HepG2 (cell line): Measurements from ENCODE around the gene PTPRD. TPM values are rescaled to one million over a fixed set of nuclear protein-coding genes. Genes with fewer than 3 reads are reported as not detected.
A peak's percentile ranks its signal among the peaks of the same experiment; 100 is the strongest.

Experiments used
- ATAC-seq: fragments of 200-7000 bp; cut with Tn5 transposase; 3 replicates; pipeline ENCODE4 v1.9.1; 2020; ENCODE audit warnings: mild to moderate bottlenecking, moderate library complexity
- BruUV-seq: library from RNA; stranded (reverse); fragments of 400-500 nt; replicated peaks from 2 replicates; lab custom pipeline; 2021; lab: Mats Ljungman, UMichigan
- CTCF ChIA-PET: fragments of 300-600 bp; formaldehyde crosslinking; extraction: SDS; loops from one replicate; lab custom pipeline; 2021; ENCODE audit warnings: low total read pairs, inconsistent platforms, low intra/inter-chr PET ratio; lab: Yijun Ruan, JAX
- POLR2A ChIA-PET: fragments of 350-600 bp; sonication (Branson Sonifier 250); formaldehyde crosslinking; loops from one replicate; lab custom pipeline; 2020; ENCODE audit warnings: antibody characterized with exemption, inconsistent platforms; lab: Yijun Ruan, JAX
- DNase-seq: peaks from one replicate; pipeline ENCODE4 v3.0.0-alpha.2; 2015; ENCODE audit warnings: low spot score
- FAIRE-seq: peaks from 3 replicates; lab custom pipeline; 2011; peaks lifted over from hg19 to GRCh38; lab: Jason Lieb, UNC
- H2AFZ ChIP-seq: one replicate; pipeline ENCODE4 v1.6.1; 2011; ENCODE audit warnings: low read length, inconsistent platforms
- H3K27ac ChIP-seq: fragments of 300-600 bp; 3 replicates; pipeline ENCODE4 v1.8.0; 2011; ENCODE audit warnings: mixed run types, mild to moderate bottlenecking, mixed read lengths, low read length, inconsistent platforms; ENCODE audit not compliant: insufficient read depth; ENCODE audit errors: extremely low read length
- H3K27me3 ChIP-seq, 2 experiments: fragments of 200-600 bp in 1 of 2; 2 replicates in 1 of 2; 3 replicates in 1 of 2; pipeline versions ENCODE4 v1.6.0 to v1.8.0; 2011; ENCODE audit warnings: low read length in 2 of 2, mild to moderate bottlenecking in 2 of 2, moderate library complexity in 2 of 2, inconsistent platforms in 1 of 2; ENCODE audit not compliant: insufficient read depth in 2 of 2, control insufficient read depth in 1 of 2
- H3K36me3 ChIP-seq, 2 experiments: fragments of 200-600 bp in 1 of 2; replicated peaks in 1 of 2; 2 replicates in 1 of 2; 3 replicates in 1 of 2; pipeline versions ENCODE4 v1.5.1 to v1.8.0; 2011; ENCODE audit warnings: low read length in 2 of 2, inconsistent platforms in 1 of 2; ENCODE audit not compliant: insufficient read depth in 2 of 2, control insufficient read depth in 1 of 2
- H3K4me1 ChIP-seq: 2 replicates; pipeline ENCODE4 v1.5.1; 2012; ENCODE audit warnings: low read length, inconsistent platforms; ENCODE audit not compliant: insufficient read depth
- H3K4me2 ChIP-seq: 2 replicates; pipeline ENCODE4 v1.6.0; 2011; ENCODE audit warnings: low read depth, low read length, inconsistent platforms
- H3K4me3 ChIP-seq, 3 experiments: fragments of 200-600 bp in 1 of 3; sonication (generic), shearing (Covaris generic) in 1 of 3; replicated peaks in 1 of 3; 2 replicates each; pipeline ENCODE4 v1.5.1; 2011 to 2016; ENCODE audit warnings: low read length in 3 of 3, inconsistent platforms in 2 of 3, low read depth in 2 of 3, mild to moderate bottlenecking in 2 of 3, control low read depth in 1 of 3, mixed read lengths in 1 of 3; ENCODE audit not compliant: insufficient read depth in 1 of 3
- H3K79me2 ChIP-seq: one replicate; pipeline ENCODE4 v1.6.1; 2011; ENCODE audit warnings: low read length, inconsistent platforms; ENCODE audit not compliant: insufficient read depth
- H3K9ac ChIP-seq: 2 replicates; pipeline ENCODE4 v1.6.0; 2011; ENCODE audit warnings: mild to moderate bottlenecking, low read depth, low read length, inconsistent platforms; ENCODE audit not compliant: insufficient read depth
- H3K9me3 ChIP-seq: 2 replicates; pipeline ENCODE4 v1.5.1; 2012; ENCODE audit warnings: mild to moderate bottlenecking, low read length
- H4K20me1 ChIP-seq: 2 replicates; pipeline ENCODE4 v1.6.0; 2011; ENCODE audit warnings: inconsistent platforms, mild to moderate bottlenecking, low read length, moderate library complexity; ENCODE audit not compliant: insufficient read depth
- ATF1 ChIP-seq: IDR thresholded peaks from 2 replicates; pipeline ENCODE4 v1.6.1; 2016; ENCODE audit warnings: mild to moderate bottlenecking, control low read depth
- HCFC1 ChIP-seq: fragments of 150-350 bp; IDR thresholded peaks from 2 replicates; pipeline ENCODE4 v1.6.1; 2014; ENCODE audit warnings: low read depth, low read length
- SMYD3 ChIP-seq: sonication (generic); formaldehyde crosslinking; IDR thresholded peaks from 2 replicates; pipeline ENCODE4 v1.8.1; 2023; ENCODE audit warnings: mild to moderate bottlenecking, missing genetic modification reagents
- TAF15 ChIP-seq: fragments of 200-400 bp; formaldehyde crosslinking; IDR thresholded peaks from one replicate; pipeline ENCODE4 v1.6.1; 2018; ENCODE audit warnings: mild to moderate bottlenecking, low read depth, low read length; ENCODE audit not compliant: poor library complexity, severe bottlenecking
- ZGPAT ChIP-seq: IDR thresholded peaks from 2 replicates; pipeline ENCODE4 v1.6.1; 2016; ENCODE audit warnings: mild to moderate bottlenecking
- ZMAT3 ChIP-seq: sonication (generic); formaldehyde crosslinking; conservative IDR thresholded peaks from 2 replicates; pipeline ENCODE4 v1.7.0; 2021; ENCODE audit warnings: missing genetic modification reagents
- ZNF256 ChIP-seq: sonication (generic); formaldehyde crosslinking; conservative IDR thresholded peaks from 2 replicates; pipeline ENCODE4 v1.4.0; 2020; ENCODE audit warnings: missing genetic modification reagents
- ZNF33B ChIP-seq: sonication (generic); formaldehyde crosslinking; IDR thresholded peaks from 2 replicates; pipeline ENCODE4 v1.5.1; 2020; ENCODE audit warnings: mild to moderate bottlenecking, missing genetic modification reagents
- WGBS: methylation state at CpG from one replicate; pipeline ENCODE4 v1.1.6; 2017; ENCODE audit warnings: low lambda C conversion rate; 5-methylcytosine and 5-hydroxymethylcytosine counted together
- in situ Hi-C: cut with HindIII; loops from 2 replicates; pipeline ENCODE4 v1.10.0; 2017; ENCODE audit warnings: low pct_unique_long_range_greater_than_20kb; ENCODE audit not compliant: extremely low pct_ligation_motif_present
- intact Hi-C: fragments of 100-400 bp; cut with micrococcal nuclease; formaldehyde crosslinking; loops from one replicate; pipeline ENCODE4 v1.10.0; 2022; ENCODE audit not compliant: unreplicated experiment
- polyA plus RNA-seq, 8 experiments: library from polyadenylated mRNA; depleted of rRNA in 3 of 8; stranded (reverse) in 7 of 8; unstranded in 1 of 8; fragments of >200 nt; fragmentation: Illumina TruSeq in 4 of 8; extraction: Trizol in 4 of 8; gene quantifications; 2 replicates each; pipeline versions ENCODE4 v1.2.1 to v1.2.3, GENCODE V29; 2011 to 2016; ENCODE audit warnings: low read depth in 4 of 8, missing spikeins in 1 of 8, mixed read lengths in 1 of 8; ENCODE audit not compliant: insufficient read depth in 1 of 8
- total RNA-seq, 5 experiments: library from RNA; depleted of rRNA; stranded (reverse); fragments of >200 nt; fragmentation: Illumina TruSeq; extraction: Trizol; gene quantifications; 2 replicates each; pipeline ENCODE4 v1.2.3, GENCODE V29; 2016; ENCODE audit warnings: low read depth in 1 of 5

PTPRD gene
- total and polyA plus RNA-seq, 2 of the 13 experiments (the other 11 are each of a cell fraction or from before 2014, with no cell fraction given) = 0.05 TPM; not detected in 1

GRCh38 chr9:8856396-8857067 lies 1756.3 kb downstream of the PTPRD start (continued):
- no peak for TF ChIP-seq SMYD3
- no peak for TF ChIP-seq ZMAT3 (CRISPR knock-in tag)

DNA sequence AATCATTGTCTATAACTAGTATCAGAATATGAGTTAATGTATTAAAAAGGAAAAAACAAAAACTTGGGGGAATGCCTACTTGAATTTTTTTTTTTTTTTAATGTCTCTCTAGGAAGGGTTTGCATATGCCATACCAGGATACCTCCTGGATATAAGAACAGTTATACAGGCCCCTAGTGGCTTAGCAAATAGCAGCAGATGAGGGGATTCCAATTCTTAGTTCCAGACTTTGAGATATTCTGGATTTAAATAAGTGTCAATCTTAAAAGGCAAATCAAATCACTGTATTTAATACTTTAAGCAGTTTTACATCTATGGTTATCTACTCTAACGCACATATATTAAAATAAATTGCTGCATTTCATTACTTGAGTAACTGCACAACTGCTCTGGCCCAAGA lies 1757.8 kb downstream of the PTPRD start:
- 0% methylated on average over 1 of the region's 1 CpG for WGBS
- ATAC-seq = peak; percentile 40; the same call in 1 of the 3 replicates
- no peak for FAIRE-seq
- peaks cover 1 to 22% of the 10 kb centered on the region in 2 experiments; a peak in 4 of 5 replicates for H3K27me3 ChIP-seq
- intact Hi-C loops (no loop called here), in situ Hi-C loops (no loop called here)
- no TSS peak for BruUV-seq
- no peaks in the 10 kb centered on the region for H4K20me1 ChIP-seq
- H3K36me3 ChIP-seq = no peaks in the 10 kb centered on the region
- H3K4me1 ChIP-seq = peaks cover 5% of the 10 kb centered on the region; the same call in 1 of the 2 replicates
- ChIA-PET CTCF (no interaction called here), POLR2A (no interaction called here)
- no peak for DNase-seq
- no peaks in the 10 kb centered on the region for H3K9me3 ChIP-seq
- H2AFZ ChIP-seq = no peak overlapping the region
- H3K9ac ChIP-seq = no peak overlapping the region
- H3K27ac ChIP-seq = no peak overlapping the region
- TF ChIP-seq ZNF33B (CRISPR knock-in tag) = no peak
- no peak for TF ChIP-seq HCFC1
- TF ChIP-seq ATF1 = no peak
- no peak for TF ChIP-seq ZNF256 (CRISPR knock-in tag)
- TF ChIP-seq ZGPAT (CRISPR knock-in tag) = no peak
- no peak for TF ChIP-seq TAF15
- no peak overlapping the region for H3K4me3 ChIP-seq
- H3K4me2 ChIP-seq = no peak overlapping the region
- no peaks in the 10 kb centered on the region for H3K79me2 ChIP-seq
